ENCODE measurements around the gene SUSD4.

The SUSD4 gene

GRCh38 chr1:223355699-223356098, 8.3 kb downstream of the SUSD4 start:
- DNase-seq = peak; percentile 7

GRCh38 chr1:223353939-223354338, 10.0 kb downstream of the SUSD4 start:
- DNase-seq = no peak

DNA sequence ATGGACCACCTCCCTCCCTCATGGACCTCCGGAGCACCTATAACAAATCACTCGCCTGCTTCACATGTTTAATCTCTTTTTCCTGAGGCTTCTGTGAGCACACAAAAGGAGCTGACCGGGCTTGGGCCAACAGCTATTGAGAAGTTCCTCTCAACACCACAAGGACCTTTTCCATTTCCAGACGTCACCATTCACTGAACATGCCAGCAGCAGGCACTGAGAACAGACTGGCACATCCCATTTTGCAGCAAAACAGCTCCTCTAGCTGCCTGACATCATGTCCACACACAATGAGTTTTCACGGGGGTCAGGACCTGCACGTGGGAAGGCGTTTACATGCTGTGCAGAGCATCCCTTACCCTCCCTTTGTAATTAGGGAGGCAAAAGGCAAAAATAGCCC, 11.0 kb downstream of the SUSD4 start:
- no peak for DNase-seq

DNA sequence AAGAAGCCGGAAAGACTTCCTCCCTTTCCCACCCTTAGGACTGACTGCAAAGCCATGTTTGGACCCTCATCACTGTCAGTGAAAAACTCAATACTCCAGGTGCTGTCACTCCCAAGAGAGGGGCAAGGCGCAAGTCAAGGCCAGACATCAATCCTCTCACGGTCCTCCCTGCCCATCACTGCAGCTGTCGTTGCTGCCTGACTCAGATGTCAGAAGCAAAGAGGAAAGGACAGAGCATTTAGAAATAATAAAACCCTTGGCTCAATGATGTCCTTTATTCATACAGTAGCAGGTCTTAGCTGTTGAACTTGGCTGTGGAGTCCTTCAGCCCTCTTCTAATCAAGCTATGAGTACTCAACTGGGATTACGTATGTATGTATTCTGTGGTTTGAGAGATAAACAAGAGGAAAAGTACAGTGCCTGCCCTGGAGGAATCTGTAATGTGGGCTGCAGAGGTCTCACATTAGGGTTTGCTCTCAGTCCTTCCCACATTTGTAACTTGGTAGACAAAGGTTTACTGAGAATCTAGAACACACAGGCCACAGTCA, 13.5 kb downstream of the SUSD4 start:
- DNase-seq = peak; percentile 6

DNA sequence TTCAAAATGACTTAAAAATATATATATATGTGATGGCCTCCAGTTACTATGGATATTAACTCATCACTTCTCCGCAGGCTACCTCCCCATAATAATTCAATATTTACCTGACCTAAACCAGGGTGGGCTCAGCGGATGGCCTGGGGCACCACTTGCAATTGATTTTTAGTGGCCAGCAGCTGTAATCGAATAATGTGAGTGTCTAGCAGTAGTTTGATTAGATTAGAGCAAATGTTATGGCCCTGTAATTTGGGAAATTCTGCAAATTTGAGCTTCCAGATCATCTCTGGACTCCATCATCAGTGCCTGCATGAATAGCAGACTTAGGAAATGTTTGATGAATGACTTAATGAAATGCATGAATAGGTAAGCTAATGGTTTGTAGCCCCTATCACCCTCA, 14.7 kb downstream of the SUSD4 start:
- no peak for DNase-seq

- DNase-seq = no peak
Measured at GRCh38 chr1:223348439-223348838, 15.5 kb downstream of the SUSD4 start.

- DNase-seq = no peak
Measured at GRCh38 chr1:223347583-223347982, 16.4 kb downstream of the SUSD4 start.

- DNase-seq = no peak
Measured at GRCh38 chr1:223346311-223346710, 17.7 kb downstream of the SUSD4 start.

GRCh38 chr1:223345720-223346119, 18.3 kb downstream of the SUSD4 start:
- peak; percentile 66 for DNase-seq

GRCh38 chr1:223344491-223344890, 19.5 kb downstream of the SUSD4 start:
- DNase-seq = no peak

DNA sequence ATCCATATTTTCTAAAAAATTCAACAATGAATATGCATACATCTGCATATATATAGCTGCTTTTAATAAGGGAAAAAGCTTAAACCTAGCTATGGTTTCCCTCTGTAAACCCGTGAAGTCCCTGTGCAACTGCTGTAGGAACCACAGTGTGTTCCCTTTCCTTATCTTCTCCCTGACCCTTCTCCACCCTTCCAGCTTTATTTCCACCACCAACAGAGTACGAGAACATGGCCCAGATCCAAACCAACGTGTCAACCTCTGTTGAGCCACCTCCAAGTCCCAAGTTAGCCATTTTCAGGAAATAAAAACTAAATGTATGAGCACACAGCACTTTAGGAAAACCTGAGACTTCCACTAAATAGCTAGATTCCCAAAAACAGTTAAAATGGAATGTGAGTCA, 20.3 kb downstream of the SUSD4 start:
- no peak for DNase-seq

DNA sequence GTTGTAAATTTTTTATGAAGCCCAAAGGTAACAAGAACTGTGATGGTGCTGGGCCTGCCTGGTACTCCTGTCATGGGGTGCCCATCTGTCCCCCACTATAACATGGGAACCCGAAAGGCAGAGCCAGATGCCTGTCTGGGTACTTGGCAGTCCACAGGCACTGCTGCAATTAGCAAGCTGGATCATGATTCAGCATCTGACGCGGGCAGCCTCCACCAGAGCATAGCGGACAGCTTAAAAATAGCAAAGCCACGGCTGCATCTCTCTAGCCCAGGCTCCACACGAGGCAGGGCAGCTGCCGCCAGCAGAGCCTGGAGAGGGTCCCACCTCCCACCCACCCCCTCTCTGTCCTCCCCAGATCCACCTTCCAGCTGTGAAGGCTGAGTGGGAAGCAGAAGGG, 22.9 kb downstream of the SUSD4 start:
- no peak for DNase-seq

DNA sequence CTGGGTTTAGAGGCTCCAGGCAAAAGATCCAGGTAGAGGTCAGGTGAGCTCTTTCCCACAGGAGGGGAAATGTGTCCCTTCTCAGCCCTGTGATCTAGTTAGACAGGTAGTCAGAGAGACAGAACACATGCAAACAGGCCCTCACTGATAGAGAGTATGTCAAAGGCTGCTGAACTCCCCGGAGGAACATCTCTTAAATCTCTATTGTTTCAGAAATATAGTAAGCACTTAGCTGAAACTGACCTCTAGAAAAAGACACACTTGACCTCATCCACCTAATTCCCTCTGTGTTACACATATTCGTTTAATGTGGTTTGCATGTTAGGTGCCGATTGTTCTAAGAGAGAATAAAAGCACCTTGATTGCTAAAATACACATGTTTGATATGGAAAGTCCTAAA, 23.3 kb downstream of the SUSD4 start:
- no peak for DNase-seq

- DNase-seq = no peak
Measured at GRCh38 chr1:223339861-223340260, 24.1 kb downstream of the SUSD4 start.

DNA sequence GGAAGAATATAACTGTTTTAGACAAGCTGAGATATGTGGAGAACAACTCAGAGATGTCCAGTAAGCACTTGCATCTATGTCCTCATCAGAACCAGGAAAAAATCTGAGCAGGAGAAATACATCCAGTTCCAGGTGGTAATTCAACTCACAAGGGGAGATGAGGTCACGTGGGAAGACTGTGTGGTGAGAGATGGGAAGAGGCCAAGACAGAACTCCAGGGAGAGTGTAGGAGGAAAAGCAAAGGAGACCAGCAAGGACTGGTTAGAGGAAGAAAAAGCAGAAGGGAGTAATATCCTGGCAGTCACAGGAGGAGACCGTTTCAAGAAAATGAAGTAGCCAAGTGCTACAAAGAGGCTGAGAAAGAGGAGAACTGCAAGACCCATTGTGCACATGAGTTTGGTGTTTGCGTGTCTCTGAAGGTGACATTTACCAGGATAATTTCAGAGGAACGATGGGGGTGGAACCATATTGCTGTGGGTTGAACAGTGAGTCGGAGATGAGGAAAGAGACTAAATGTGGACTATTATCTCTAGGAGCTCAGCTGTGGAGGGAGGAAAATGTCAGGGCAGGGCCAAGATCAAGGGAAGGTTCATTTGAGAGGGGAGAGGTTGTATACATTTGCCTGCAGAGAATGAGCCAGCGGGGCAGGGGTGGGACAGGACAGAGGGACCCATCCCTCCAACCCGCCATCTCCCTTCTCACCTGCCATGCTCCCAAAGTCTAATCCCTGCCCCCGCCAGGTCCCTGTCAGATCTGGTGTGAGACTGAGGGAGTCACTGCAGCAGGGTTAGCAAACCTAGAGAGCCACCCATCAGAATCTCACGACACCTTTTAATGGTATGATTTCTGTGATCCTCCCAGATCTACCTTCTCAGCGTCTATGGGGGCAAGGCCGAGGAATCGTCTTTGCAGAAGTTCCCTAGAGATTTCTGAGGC, 24.9 kb downstream of the SUSD4 start:
- DNase-seq = no peak

GRCh38 chr1:223337174-223337869, 26.7 kb downstream of the SUSD4 start:
- DNase-seq = no peak

- DNase-seq = no peak
Measured at GRCh38 chr1:223334156-223334555, 29.8 kb downstream of the SUSD4 start.

DNA sequence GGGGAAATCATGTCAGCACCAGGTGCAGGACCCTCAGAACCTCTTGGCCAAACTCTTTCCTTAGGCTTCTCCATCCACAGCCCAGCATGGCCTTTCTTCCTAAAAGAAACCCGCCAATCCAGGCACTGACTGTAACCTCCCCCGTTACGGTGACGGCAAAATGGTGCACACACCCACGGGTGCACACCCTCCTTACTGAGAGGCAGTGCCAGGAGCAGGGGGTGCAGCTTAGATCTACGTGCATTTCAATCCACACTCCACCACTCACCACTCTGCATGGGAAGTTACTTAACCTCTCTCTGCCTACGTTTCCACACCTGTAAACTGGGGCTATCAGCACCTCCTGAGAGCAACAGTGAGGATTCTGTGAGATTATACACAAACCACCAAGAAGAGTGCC, 31.0 kb downstream of the SUSD4 start:
- DNase-seq = peak; percentile 18

DNA sequence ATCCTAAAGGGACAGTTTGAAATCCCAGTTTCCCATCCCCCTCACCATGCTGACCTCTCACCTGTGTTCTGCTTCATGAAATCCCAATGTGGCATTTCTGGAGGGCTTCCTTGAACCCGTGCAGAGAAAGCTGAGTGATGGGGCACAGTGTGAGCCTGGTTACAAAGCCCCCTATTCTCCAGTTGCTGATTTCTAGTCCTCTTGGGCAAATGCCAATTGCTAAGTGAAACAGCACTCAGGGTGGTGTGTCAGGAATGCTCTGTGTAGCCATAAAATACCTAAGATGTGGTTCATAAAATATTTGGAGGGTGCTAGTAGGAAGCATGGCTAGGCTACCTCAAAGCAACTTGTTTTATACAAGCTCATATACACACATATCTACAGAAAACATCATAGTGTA, 32.0 kb downstream of the SUSD4 start:
- no peak for DNase-seq

GRCh38 chr1:223331301-223331700, 32.7 kb downstream of the SUSD4 start:
- peak; percentile 53 for DNase-seq

DNA sequence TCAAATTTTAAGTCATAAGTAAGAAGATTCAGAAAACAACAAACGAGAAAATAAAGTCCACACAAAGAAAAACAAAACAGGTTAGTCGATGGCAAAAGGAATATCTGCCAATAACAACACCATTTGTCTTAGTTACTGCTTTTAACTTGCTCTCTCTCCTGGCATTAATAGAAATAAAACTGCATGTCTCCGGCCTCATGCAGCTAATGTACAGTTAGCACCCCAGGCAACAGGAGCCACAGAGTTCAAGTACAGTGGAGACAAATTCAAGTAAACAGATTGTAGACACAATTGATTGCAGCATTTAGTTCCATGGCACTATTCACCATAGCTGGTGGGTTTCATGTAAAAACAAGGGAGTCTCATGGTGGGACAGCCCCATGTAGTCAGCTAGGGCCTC, 33.5 kb downstream of the SUSD4 start:
- no peak for DNase-seq

DNA sequence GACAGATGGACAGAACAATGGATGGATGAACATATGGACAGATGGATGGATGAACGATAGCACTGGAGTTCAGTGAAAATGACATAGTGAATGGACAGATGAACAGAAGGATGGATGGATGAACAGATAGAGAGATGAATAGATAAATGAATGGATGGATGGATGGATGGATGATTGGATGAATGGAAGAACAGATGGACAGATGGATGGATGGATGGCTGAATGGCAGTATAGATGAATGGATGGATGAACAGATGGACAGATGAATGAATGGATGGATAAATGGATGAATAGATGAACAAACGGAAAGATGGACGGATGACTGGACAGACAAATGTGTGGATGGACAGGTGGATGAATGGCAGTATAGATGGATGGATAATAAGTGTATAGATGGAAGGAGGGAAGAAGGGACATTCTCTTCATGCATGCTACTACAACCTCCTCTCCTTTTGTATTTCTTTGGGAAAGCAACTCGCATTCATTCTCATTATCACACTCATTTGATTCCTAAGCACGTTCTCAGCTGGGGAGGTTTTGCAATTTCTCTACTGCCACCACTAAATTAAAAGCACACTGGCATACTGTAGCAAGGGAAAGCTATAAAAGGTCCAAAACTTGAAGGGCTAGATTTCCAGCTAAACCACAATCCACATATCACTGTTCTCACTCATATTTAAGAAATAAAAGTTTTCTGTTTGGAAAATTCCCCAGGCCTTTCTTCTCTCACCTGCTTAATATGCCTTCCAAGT, 34.1 kb downstream of the SUSD4 start:
- no peak for DNase-seq

GRCh38 chr1:223329252-223329651, 34.7 kb downstream of the SUSD4 start:
- no peak for DNase-seq

Data from islet precursor cell (in vitro differentiated cells).